Measurements from ENCODE around the gene SNX32.
A peak's percentile ranks its signal among the peaks of the same experiment; 100 is the strongest.

The SNX32 gene

GRCh38 chr11:65862191-65862735 lies 28.5 kb downstream of the SNX32 start:
- H2AK5ac ChIP-seq (ENCODE audit: low read length, severe bottlenecking), result no peak overlapping the region
- no peaks in the 10 kb centered on the region for H3K9me3 ChIP-seq (ENCODE audit: control insufficient read depth, low read length)
- H3K18ac ChIP-seq (ENCODE audit: low read depth in 1 of 2, low read length in 2 of 2), result no peak overlapping the region
- peaks cover 12% of the 10 kb centered on the region for H3K79me1 ChIP-seq (replicated peaks; ENCODE audit: low read length, poor library complexity, severe bottlenecking)
- H3K4me2 ChIP-seq (ENCODE audit: low read length, poor library complexity, severe bottlenecking), result no peak overlapping the region
- no peak overlapping the region for H4K8ac ChIP-seq (ENCODE audit: low read length)
- peaks cover 39% of the 10 kb centered on the region for H3K4me1 ChIP-seq (ENCODE audit: control insufficient read depth, insufficient read depth, low read depth, low read length)
- H2BK15ac ChIP-seq (ENCODE audit: low read depth, poor library complexity, severe bottlenecking), result no peak overlapping the region
- H3K27ac ChIP-seq (ENCODE audit: low read length, poor library complexity, severe bottlenecking), result no peak overlapping the region
- H3K27me3 ChIP-seq (ENCODE audit: control insufficient read depth in 1 of 2, insufficient read depth in 1 of 2, low read length in 2 of 2), result no peaks in the 10 kb centered on the region
- no peak overlapping the region for H3K14ac ChIP-seq (ENCODE audit: low read length in 2 of 2)
- no peak overlapping the region for H3K4ac ChIP-seq (ENCODE audit: low read depth in 1 of 2, low read length in 2 of 2)
- no peak for DNase-seq
- no peak overlapping the region for H4K91ac ChIP-seq (ENCODE audit: low read length)
- no peak overlapping the region for H2AFZ ChIP-seq (ENCODE audit: low read depth, low read length)
- H2BK12ac ChIP-seq (ENCODE audit: low read length in 2 of 2), result no peak overlapping the region
- peak overlapping the region in 1 of 2 experiments; percentile 42 for H3K23ac ChIP-seq (ENCODE audit: low read length in 2 of 2)
- H3K4me3 ChIP-seq (ENCODE audit: insufficient read depth in 1 of 2, low read depth in 1 of 2, low read length in 2 of 2), result no peak overlapping the region
- WGBS, result 73% methylated on average over 5 of the region's 5 CpGs
- H3K36me3 ChIP-seq (ENCODE audit: control insufficient read depth in 1 of 2, insufficient read depth in 2 of 2, low read depth in 1 of 2, low read length in 2 of 2), result peaks cover 54 to 56% of the 10 kb centered on the region in 2 experiments
- no peak overlapping the region for H2BK5ac ChIP-seq (ENCODE audit: low read depth, low read length, poor library complexity, severe bottlenecking)
- no peak overlapping the region for H2BK120ac ChIP-seq (ENCODE audit: low read depth, low read length)
- peak overlapping the region; percentile 96 for H3K9ac ChIP-seq (ENCODE audit: low read length)

GRCh38 chr11:65862941-65863888 lies 29.5 kb downstream of the SNX32 start:
- H3K36me3 ChIP-seq (ENCODE audit: control insufficient read depth in 1 of 2, insufficient read depth in 2 of 2, low read depth in 1 of 2, low read length in 2 of 2), result peaks cover 63 to 66% of the 10 kb centered on the region in 2 experiments
- 95% methylated on average over 24 of the region's 24 CpGs for WGBS

GRCh38 chr11:65863889-65864705 lies 30.3 kb downstream of the SNX32 start:
- peak overlapping the region; percentile 16 for H4K91ac ChIP-seq (ENCODE audit: low read length)
- H3K4me1 ChIP-seq (ENCODE audit: control insufficient read depth, insufficient read depth, low read depth, low read length), result peaks cover 43% of the 10 kb centered on the region
- peaks cover 16% of the 10 kb centered on the region for H3K79me1 ChIP-seq (replicated peaks; ENCODE audit: low read length, poor library complexity, severe bottlenecking)
- H3K4me3 ChIP-seq (ENCODE audit: insufficient read depth in 1 of 2, low read depth in 1 of 2, low read length in 2 of 2), result no peak overlapping the region
- H3K9ac ChIP-seq (ENCODE audit: low read length), result peak overlapping the region; percentile 49
- no peak overlapping the region for H2AFZ ChIP-seq (ENCODE audit: low read depth, low read length)
- no peak overlapping the region for H2AK5ac ChIP-seq (ENCODE audit: low read length, severe bottlenecking)
- H3K4ac ChIP-seq (ENCODE audit: low read depth in 1 of 2, low read length in 2 of 2), result no peak overlapping the region
- no peak overlapping the region for H2BK15ac ChIP-seq (ENCODE audit: low read depth, poor library complexity, severe bottlenecking)
- H2BK12ac ChIP-seq (ENCODE audit: low read length in 2 of 2), result no peak overlapping the region
- H3K23ac ChIP-seq (ENCODE audit: low read length in 2 of 2), result no peak overlapping the region
- no peak overlapping the region for H3K14ac ChIP-seq (ENCODE audit: low read length in 2 of 2)
- H3K36me3 ChIP-seq (ENCODE audit: control insufficient read depth in 1 of 2, insufficient read depth in 2 of 2, low read depth in 1 of 2, low read length in 2 of 2), result peaks cover 71 to 75% of the 10 kb centered on the region in 2 experiments
- 88% methylated on average over 12 of the region's 12 CpGs for WGBS
- H3K4me2 ChIP-seq (ENCODE audit: low read length, poor library complexity, severe bottlenecking), result no peak overlapping the region
- no peak for DNase-seq
- no peaks in the 10 kb centered on the region for H3K27me3 ChIP-seq (ENCODE audit: control insufficient read depth in 1 of 2, insufficient read depth in 1 of 2, low read length in 2 of 2)
- H4K8ac ChIP-seq (ENCODE audit: low read length), result no peak overlapping the region
- no peak overlapping the region for H2BK120ac ChIP-seq (ENCODE audit: low read depth, low read length)
- H2BK5ac ChIP-seq (ENCODE audit: low read depth, low read length, poor library complexity, severe bottlenecking), result no peak overlapping the region
- H3K18ac ChIP-seq (ENCODE audit: low read depth in 1 of 2, low read length in 2 of 2), result no peak overlapping the region
- no peaks in the 10 kb centered on the region for H3K9me3 ChIP-seq (ENCODE audit: control insufficient read depth, low read length)
- no peak overlapping the region for H3K27ac ChIP-seq (ENCODE audit: low read length, poor library complexity, severe bottlenecking)

More at GRCh38 chr11:65862941-65863888, 29.5 kb downstream of the SNX32 start:
- H2BK5ac ChIP-seq (ENCODE audit: low read depth, low read length, poor library complexity, severe bottlenecking), result no peak overlapping the region
- H3K14ac ChIP-seq (ENCODE audit: low read length in 2 of 2), result no peak overlapping the region
- no peak overlapping the region for H3K18ac ChIP-seq (ENCODE audit: low read depth in 1 of 2, low read length in 2 of 2)
- no peaks in the 10 kb centered on the region for H3K9me3 ChIP-seq (ENCODE audit: control insufficient read depth, low read length)
- H2AK5ac ChIP-seq (ENCODE audit: low read length, severe bottlenecking), result no peak overlapping the region
- H3K9ac ChIP-seq (ENCODE audit: low read length), result peak overlapping the region; percentile 49
- H2BK120ac ChIP-seq (ENCODE audit: low read depth, low read length), result no peak overlapping the region
- peak overlapping the region in 1 of 2 experiments; percentile 11 for H3K23ac ChIP-seq (ENCODE audit: low read length in 2 of 2)
- no peak overlapping the region for H3K27ac ChIP-seq (ENCODE audit: low read length, poor library complexity, severe bottlenecking)
- H3K4me2 ChIP-seq (ENCODE audit: low read length, poor library complexity, severe bottlenecking), result no peak overlapping the region
- H2AFZ ChIP-seq (ENCODE audit: low read depth, low read length), result no peak overlapping the region
- no peak overlapping the region for H4K8ac ChIP-seq (ENCODE audit: low read length)
- H3K4me1 ChIP-seq (ENCODE audit: control insufficient read depth, insufficient read depth, low read depth, low read length), result peaks cover 40% of the 10 kb centered on the region
- H2BK12ac ChIP-seq (ENCODE audit: low read length in 2 of 2), result no peak overlapping the region
- H3K79me1 ChIP-seq (replicated peaks; ENCODE audit: low read length, poor library complexity, severe bottlenecking), result peaks cover 12% of the 10 kb centered on the region
- no peak for DNase-seq
- H3K4me3 ChIP-seq (ENCODE audit: insufficient read depth in 1 of 2, low read depth in 1 of 2, low read length in 2 of 2), result no peak overlapping the region
- H3K27me3 ChIP-seq (ENCODE audit: control insufficient read depth in 1 of 2, insufficient read depth in 1 of 2, low read length in 2 of 2), result no peaks in the 10 kb centered on the region
- H2BK15ac ChIP-seq (ENCODE audit: low read depth, poor library complexity, severe bottlenecking), result no peak overlapping the region
- H4K91ac ChIP-seq (ENCODE audit: low read length), result no peak overlapping the region
- H3K4ac ChIP-seq (ENCODE audit: low read depth in 1 of 2, low read length in 2 of 2), result no peak overlapping the region
